ENCODE data around the gene TBX2. TPM values are rescaled to one million over a fixed set of nuclear protein-coding genes. Genes with fewer than 3 reads are reported as not detected.
A peak's percentile ranks its signal among the peaks of the same experiment; 100 is the strongest.

The TBX2 gene
- total and polyA plus RNA-seq, 2 of the 4 experiments (the other 2 are of a cell fraction) = 20.1 to 64.1 TPM

DNA sequence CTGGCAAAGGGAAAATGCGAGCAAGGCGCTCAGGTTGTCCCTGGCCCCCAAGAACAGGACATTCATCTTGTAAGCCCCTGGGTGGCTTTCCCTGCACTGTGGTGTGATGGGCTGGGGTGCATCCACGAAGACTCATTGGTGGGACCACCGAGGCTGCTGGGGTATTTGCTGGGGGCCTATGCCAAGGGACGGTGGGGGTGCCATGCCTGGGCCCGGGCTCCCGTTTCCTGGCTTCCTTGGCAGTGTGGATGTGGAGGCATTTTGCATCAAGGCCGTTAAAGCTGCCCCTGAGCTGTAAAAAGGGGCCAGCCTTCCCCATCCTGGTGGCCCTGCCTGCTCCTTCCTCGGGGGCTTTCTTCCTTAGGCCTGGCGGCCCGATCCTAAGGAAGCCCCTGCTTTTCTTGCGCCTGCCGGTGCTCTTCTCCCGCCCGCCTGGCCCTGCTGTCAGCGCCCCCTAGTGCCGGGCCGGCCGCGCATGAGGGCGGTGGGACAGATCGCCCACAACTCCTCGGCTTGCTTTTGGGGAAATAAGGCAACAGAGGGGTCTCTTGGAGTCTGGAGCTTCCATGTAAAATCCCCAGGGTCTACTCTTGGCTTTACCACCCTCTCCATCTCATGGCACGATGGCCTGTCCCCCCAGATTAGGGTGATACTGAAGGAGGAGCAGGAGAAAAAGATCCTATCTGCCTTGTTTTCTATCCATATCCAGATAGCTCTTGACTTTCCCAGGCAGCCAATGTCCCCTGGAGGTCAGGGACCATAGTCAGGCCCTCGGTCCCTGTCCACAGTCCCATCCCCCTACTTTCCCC lies 9.8 kb upstream of the TBX2 start (continued):
- TF ChIP-seq MAZ (IDR thresholded peaks at IDR 0.05; ENCODE audit: borderline replicate concordance, low read depth, low read length) = peak; percentile 39; the same call in 1 of the 2 replicates
- TF ChIP-seq RAD21 (IDR thresholded peaks at IDR 0.05; ENCODE audit: low read length) = peak; percentile 89
- no peak for TF ChIP-seq MXI1 (IDR thresholded peaks at IDR 0.05; ENCODE audit: borderline replicate concordance, low read depth, low read length)

GRCh38 chr17:61390479-61390791 lies 9.2 kb upstream of the TBX2 start:
- Histone ChIP-seq H2BK15ac (ENCODE audit: low read depth, low read length) (0 out of 3 replicates have a peak overlapping the region, but pooled peaks have one; percentile 83), H2BK120ac (ENCODE audit: low read depth, low read length) (peak overlapping the region; percentile 97), H4K5ac (ENCODE audit: low read depth, low read length) (peak overlapping the region; percentile 70), H3K18ac (ENCODE audit: low read depth, low read length) (no peak overlapping the region; the same call in 1 of the 2 replicates), H3K9me1 (ENCODE audit: insufficient read depth, low read length) (peaks cover 39% of the 10 kb centered on the region), H3K4me2 (ENCODE audit: low read depth, low read length) (no peak overlapping the region), H3K23ac (ENCODE audit: low read depth, low read length) (peak overlapping the region; percentile 94; the same call in 1 of the 2 replicates), H3K9ac (ENCODE audit: low read depth, low read length) (no peak overlapping the region), H4K20me1 (ENCODE audit: insufficient read depth, low read length) (peaks cover 6% of the 10 kb centered on the region; the same call in 1 of the 2 replicates), H2AFZ (replicated peaks; ENCODE audit: low read length, poor library complexity) (peak overlapping the region; percentile 91), H3K4me1 (ENCODE audit: control insufficient read depth, insufficient read depth, low read length) (peaks cover 25% of the 10 kb centered on the region), H2AK5ac (ENCODE audit: low read depth, low read length) (peak overlapping the region; percentile 96), H2BK20ac (ENCODE audit: low read depth, low read length) (peak overlapping the region; percentile 97; the same call in 1 of the 2 replicates), H3K56ac (ENCODE audit: extremely low read depth, insufficient read depth, low read length) (no peak overlapping the region), H3K4ac (ENCODE audit: low read depth, low read length) (peak overlapping the region; percentile 92), H3K9me3 (ENCODE audit: control insufficient read depth, insufficient read depth, low read length) (no peaks in the 10 kb centered on the region), H3K14ac (replicated peaks; ENCODE audit: low read depth, low read length) (0 out of 2 replicates have a peak overlapping the region, but pooled peaks have one; percentile 96), H3K4me3 (ENCODE audit: insufficient read depth, low read depth, low read length) (no peak overlapping the region), H3K79me1 (ENCODE audit: low read depth in 1 of 2, low read length in 2 of 2) (peaks cover 10 to 92% of the 10 kb centered on the region in 2 experiments), H3K36me3 (ENCODE audit: control insufficient read depth, insufficient read depth, low read length) (peaks cover 2% of the 10 kb centered on the region; the same call in 1 of the 2 replicates), H2BK5ac (ENCODE audit: low read depth, low read length, poor library complexity, severe bottlenecking) (no peak overlapping the region), H4K91ac (ENCODE audit: insufficient read depth, low read depth, low read length) (peak overlapping the region; percentile 82), H4K8ac (ENCODE audit: low read depth in 2 of 2, low read length in 2 of 2) (peak overlapping the region; percentile 15 to 94; a peak in 2 of 4 replicates), H2AK9ac (replicated peaks; ENCODE audit: low read depth, low read length, poor library complexity) (peak overlapping the region; percentile 35), H3K27me3 (ENCODE audit: control insufficient read depth, insufficient read depth, low read length) (no peaks in the 10 kb centered on the region), H3K27ac (ENCODE audit: insufficient read depth, low read length) (no peak overlapping the region)
- intact Hi-C loops (cut with micrococcal nuclease) (loop anchor here (2.0 to 10.0 kb wide), 4 partner anchors 82 to 486 kb away; no protein-coding TSS in a partner anchor), dilution Hi-C loops (cut with HindIII; ENCODE audit: low sequenced_read_pairs, unreplicated experiment) (no loop called here), in situ Hi-C loops (cut with MboI; ENCODE audit: low sequenced_read_pairs) (loop anchor here (5.0 kb wide), 3 partner anchors 78 to 388 kb away; no protein-coding TSS in a partner anchor)
- BruUV-seq (replicated peaks) = no TSS peak
- ATAC-seq (ENCODE audit: low read depth) (no peak), DNase-seq (no peak)
- TF ChIP-seq, protein P1, sequence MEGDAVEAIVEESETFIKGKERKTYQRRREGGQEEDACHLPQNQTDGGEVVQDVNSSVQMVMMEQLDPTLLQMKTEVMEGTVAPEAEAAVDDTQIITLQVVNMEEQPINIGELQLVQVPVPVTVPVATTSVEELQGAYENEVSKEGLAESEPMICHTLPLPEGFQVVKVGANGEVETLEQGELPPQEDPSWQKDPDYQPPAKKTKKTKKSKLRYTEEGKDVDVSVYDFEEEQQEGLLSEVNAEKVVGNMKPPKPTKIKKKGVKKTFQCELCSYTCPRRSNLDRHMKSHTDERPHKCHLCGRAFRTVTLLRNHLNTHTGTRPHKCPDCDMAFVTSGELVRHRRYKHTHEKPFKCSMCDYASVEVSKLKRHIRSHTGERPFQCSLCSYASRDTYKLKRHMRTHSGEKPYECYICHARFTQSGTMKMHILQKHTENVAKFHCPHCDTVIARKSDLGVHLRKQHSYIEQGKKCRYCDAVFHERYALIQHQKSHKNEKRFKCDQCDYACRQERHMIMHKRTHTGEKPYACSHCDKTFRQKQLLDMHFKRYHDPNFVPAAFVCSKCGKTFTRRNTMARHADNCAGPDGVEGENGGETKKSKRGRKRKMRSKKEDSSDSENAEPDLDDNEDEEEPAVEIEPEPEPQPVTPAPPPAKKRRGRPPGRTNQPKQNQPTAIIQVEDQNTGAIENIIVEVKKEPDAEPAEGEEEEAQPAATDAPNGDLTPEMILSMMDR (conservative IDR thresholded peaks at IDR 0.05; ENCODE audit: low read depth, low read length) = no peak
- TF ChIP-seq, protein P2, sequence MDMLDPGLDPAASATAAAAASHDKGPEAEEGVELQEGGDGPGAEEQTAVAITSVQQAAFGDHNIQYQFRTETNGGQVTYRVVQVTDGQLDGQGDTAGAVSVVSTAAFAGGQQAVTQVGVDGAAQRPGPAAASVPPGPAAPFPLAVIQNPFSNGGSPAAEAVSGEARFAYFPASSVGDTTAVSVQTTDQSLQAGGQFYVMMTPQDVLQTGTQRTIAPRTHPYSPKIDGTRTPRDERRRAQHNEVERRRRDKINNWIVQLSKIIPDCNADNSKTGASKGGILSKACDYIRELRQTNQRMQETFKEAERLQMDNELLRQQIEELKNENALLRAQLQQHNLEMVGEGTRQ (IDR thresholded peaks at IDR 0.05; ENCODE audit: low read depth, low read length) = no peak
- WGBS, 2 experiments (ENCODE audit: extremely low coverage in 2 of 2, insufficient read length in 1 of 2) = no CpG with 5 or more reads among the region's 11 CpGs
- CTCF ChIA-PET = interaction anchor here (1.4 kb wide), 1 partner anchor 9 kb away, joined by 4 read pairs; no protein-coding TSS in a partner anchor
- POLR2A ChIA-PET (ENCODE audit: unreplicated experiment) = no interaction called here
